ENCODE data around the gene PFKM.

- TF ChIP-seq EZH2 (IDR thresholded peaks at IDR 0.05; ENCODE audit: borderline replicate concordance, low read length) (no peak), CTCF (IDR thresholded peaks at IDR 0.05; ENCODE audit: low read length) (no peak)
These were observed 38.8 kb downstream of the PFKM start for GRCh38 chr12:48157889-48158370.
